Endothelial cell (in vitro differentiated cells): ENCODE results near the gene CYTH4. TPM values are rescaled to one million over a fixed set of nuclear protein-coding genes. Genes with fewer than 3 reads are reported as not detected.

Source experiments
- DNase-seq: peaks from one replicate; pipeline ENCODE4 v3.0.0; 2021; ENCODE audit warnings: low spot score
- H3K27ac Mint-ChIP-seq: one replicate; pipeline ENCODE4 v1.8.0; 2021; ENCODE audit warnings: mixed read lengths, inconsistent platforms; ENCODE audit not compliant: unreplicated experiment
- H3K27me3 Mint-ChIP-seq: one replicate; pipeline ENCODE4 v1.8.0; 2021; ENCODE audit warnings: mild to moderate bottlenecking, moderate library complexity, mixed read lengths, inconsistent platforms; ENCODE audit not compliant: unreplicated experiment
- H3K36me3 Mint-ChIP-seq: one replicate; pipeline ENCODE4 v1.8.0; 2021; ENCODE audit warnings: mild to moderate bottlenecking, low read depth, mixed read lengths, inconsistent platforms; ENCODE audit not compliant: unreplicated experiment
- H3K4me1 Mint-ChIP-seq: one replicate; pipeline ENCODE4 v1.8.0; 2021; ENCODE audit warnings: mild to moderate bottlenecking, mixed read lengths, inconsistent platforms; ENCODE audit not compliant: unreplicated experiment
- H3K4me3 Mint-ChIP-seq: one replicate; pipeline ENCODE4 v1.8.0; 2021; ENCODE audit warnings: mild to moderate bottlenecking, mixed read lengths, inconsistent platforms; ENCODE audit not compliant: unreplicated experiment
- H3K9me3 Mint-ChIP-seq: one replicate; pipeline ENCODE4 v1.8.0; 2021; ENCODE audit warnings: mixed read lengths, inconsistent platforms; ENCODE audit not compliant: unreplicated experiment
- total RNA-seq: library from RNA; stranded (reverse); fragmentation: NEBNext Ultra II Directional; extraction: Animal tissue kit (Norgen Biotek cat#: 25700); gene quantifications from one replicate; pipeline ENCODE4 v1.2.1, GENCODE V29; 2021; ENCODE audit not compliant: unreplicated experiment
- TF ChIP-seq, protein P1 (sequence below): fragments of 200-600 bp; sonication (generic); IDR thresholded peaks from one replicate; pipeline ENCODE4 v1.5.0; 2021; ENCODE audit warnings: antibody characterized with exemption; ENCODE audit not compliant: unreplicated experiment

The CYTH4 gene
- total RNA-seq, 1 donor from 2014 or later, result 0.33 TPM

DNA sequence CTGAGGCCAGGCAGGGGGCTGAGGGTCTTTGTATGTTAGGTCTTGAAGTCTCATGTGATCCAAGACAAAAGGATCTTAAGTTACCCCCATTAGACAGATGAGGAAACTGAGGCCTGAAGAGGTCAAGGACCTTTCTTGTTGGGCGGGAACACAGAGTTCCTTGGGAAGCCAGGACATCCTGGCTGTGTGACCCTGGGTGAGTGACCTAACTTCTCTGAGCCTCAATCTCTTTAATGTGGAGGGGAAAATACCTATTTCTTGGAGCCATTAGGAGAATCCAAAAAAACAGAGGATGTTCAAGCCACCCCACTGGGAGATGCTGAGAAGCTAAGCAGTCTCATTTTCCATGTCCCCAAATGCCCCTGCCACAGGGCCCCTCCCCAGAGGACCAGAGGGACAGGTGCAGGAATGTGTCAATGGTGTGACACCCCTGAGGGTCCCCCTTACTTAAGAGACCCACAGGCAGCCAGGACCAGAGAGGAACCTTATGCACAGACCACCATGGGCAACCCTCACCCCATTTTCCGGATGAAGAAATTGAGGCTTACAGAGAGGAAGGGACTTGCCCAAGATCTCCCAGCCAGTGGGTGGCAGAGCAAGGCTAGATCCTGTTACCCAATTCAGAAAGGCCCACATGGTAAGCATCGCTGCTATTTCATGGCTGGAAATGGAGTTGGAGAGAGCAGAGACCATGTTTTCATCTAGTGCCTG is 46.3 kb upstream of the CYTH4 start:
- TF ChIP-seq, protein P1, sequence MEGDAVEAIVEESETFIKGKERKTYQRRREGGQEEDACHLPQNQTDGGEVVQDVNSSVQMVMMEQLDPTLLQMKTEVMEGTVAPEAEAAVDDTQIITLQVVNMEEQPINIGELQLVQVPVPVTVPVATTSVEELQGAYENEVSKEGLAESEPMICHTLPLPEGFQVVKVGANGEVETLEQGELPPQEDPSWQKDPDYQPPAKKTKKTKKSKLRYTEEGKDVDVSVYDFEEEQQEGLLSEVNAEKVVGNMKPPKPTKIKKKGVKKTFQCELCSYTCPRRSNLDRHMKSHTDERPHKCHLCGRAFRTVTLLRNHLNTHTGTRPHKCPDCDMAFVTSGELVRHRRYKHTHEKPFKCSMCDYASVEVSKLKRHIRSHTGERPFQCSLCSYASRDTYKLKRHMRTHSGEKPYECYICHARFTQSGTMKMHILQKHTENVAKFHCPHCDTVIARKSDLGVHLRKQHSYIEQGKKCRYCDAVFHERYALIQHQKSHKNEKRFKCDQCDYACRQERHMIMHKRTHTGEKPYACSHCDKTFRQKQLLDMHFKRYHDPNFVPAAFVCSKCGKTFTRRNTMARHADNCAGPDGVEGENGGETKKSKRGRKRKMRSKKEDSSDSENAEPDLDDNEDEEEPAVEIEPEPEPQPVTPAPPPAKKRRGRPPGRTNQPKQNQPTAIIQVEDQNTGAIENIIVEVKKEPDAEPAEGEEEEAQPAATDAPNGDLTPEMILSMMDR, result no peak
- no peak for DNase-seq
- H3K4me3 Mint-ChIP-seq, result no peak overlapping the region
- H3K9me3 Mint-ChIP-seq, result no peaks in the 10 kb centered on the region
- peaks cover 20% of the 10 kb centered on the region for H3K4me1 Mint-ChIP-seq
- peak overlapping the region; percentile 36 for H3K27ac Mint-ChIP-seq
- peaks cover 11% of the 10 kb centered on the region for H3K27me3 Mint-ChIP-seq
- H3K36me3 Mint-ChIP-seq, result no peaks in the 10 kb centered on the region

DNA sequence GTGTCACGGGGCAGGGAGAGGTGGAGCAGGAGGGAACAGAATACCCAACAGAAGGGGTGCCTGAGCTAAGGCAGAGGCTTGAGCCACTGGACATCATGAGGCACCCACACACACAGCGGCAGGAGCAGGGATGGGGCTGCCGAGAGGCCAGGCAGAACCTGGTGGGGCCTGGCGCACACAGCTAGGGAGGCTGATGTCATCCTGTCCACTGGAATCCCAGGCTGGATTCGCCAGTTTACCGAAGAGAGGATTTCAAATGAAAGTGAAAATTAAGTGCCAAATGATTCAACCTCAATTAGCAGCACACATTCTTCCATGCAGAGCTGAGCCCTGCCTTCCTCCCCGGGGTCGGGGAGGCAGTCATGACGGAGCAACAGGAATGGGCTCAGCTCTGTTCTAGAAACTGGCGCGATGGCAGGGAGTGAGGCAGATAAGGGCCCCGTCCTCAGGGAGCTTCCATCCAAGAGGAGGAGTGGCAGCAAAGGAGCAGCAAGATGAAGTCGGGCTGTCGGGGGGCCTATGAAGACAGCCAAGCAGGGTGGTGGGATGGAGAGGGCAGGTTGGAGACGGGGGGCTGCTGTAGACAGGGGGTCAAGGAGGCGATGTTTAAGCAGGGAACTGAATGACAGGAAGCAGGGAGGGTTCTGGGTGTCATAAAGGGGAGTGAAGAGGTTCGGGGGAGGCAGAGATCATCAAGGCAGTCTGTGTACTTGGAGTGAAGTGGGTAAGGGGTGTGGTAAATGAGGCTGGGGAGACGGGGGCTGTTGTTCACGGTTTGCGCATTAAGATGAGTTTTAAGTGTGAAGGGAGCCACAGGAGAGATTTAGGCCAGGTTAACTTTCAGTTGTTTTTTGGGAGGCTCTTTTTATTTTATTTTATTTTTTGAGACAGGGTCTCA is 44.7 kb upstream of the CYTH4 start:
- Mint-ChIP-seq H3K4me3 (no peak overlapping the region), H3K9me3 (no peaks in the 10 kb centered on the region), H3K4me1 (peaks cover 25% of the 10 kb centered on the region), H3K27ac (no peak overlapping the region), H3K36me3 (no peaks in the 10 kb centered on the region), H3K27me3 (peaks cover 13% of the 10 kb centered on the region)
- no peak for DNase-seq
- TF ChIP-seq, protein P1, result no peak

DNA sequence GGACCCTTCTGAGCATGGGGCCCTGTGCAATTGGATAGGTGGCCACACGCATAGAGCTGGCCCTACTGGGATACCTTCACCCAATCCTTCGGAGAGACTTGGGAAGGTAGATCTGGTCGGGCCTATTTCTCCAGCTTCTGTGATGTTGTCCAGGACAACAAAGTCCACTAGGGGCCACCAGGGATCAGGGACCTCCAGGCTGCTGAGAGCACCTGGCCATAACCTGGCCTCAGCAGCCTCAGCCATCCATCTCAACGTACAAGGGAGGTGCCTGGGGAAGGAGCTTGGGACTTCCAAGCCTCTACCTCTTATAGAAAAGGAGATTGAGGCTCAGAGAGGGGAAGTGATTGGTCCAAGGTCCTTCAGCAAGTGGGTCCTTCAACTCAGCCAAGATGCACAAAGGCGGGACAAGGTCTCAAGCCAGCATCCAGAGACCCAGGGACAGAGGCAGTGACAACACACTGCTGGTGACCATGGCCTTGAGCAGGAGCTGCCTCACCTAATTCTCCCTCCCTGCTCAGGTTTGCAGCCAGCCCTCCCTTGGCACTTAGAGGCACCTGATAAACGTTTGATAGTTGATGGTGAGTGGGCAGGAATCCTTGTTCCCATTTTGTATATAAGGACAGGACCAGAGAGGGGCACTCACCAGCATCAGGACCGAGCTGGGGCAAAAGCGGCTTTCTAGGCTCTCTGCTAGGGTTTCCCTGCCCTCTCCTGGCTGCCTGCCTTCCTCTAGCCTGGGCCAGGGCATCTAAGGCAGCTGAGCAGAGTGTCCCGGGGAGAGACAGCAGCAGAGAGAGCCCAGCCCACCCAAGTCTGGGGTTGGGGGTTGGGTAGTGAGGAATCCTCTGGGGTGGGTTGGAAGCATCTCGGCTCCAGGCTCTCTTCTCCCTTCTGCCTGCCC is 42.7 kb upstream of the CYTH4 start:
- Mint-ChIP-seq H3K27me3 (peaks cover 11% of the 10 kb centered on the region), H3K27ac (no peak overlapping the region)

DNA sequence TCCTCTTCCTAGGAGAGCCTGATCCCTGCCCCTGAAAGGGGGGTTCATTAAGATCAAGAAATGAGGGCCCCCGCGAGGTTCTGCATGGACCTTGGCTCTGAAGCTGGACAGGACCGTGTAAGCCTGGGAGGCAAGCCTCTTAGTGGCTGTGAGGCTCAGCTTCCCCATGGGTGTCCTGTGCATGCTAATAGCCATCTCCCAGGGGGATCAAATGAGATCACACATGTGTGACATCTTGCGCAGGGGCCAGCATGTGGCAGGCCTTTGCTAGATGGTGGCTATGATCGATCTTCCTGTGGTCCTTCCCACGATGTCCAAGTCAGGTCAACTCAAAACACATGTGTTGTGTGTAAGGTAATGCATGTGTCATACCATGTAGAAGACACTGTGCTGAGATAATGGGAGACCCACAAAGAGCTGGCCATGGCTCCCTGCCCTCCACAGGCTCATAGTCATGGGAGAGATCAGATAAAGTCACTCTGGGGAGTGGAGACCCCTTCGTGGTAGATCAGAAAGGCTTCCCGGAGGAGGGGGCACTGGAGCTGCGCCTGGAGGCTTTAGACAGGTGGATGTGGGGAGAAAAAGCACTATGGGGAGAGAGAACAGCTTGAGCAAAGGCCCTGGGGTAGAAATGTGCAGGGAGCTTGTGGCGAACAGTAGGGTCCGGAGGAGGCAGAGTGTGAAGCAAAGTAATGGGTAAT is 41.9 kb upstream of the CYTH4 start:
- H3K36me3 Mint-ChIP-seq, result no peaks in the 10 kb centered on the region
- no peaks in the 10 kb centered on the region for H3K9me3 Mint-ChIP-seq
- H3K27ac Mint-ChIP-seq, result no peak overlapping the region
- H3K4me3 Mint-ChIP-seq, result no peak overlapping the region
- H3K4me1 Mint-ChIP-seq, result peaks cover 28% of the 10 kb centered on the region
- H3K27me3 Mint-ChIP-seq, result peaks cover 8% of the 10 kb centered on the region
- TF ChIP-seq, protein P1, result no peak
- no peak for DNase-seq

More for the DNA sequence above, 42.7 kb upstream of the CYTH4 start:
- Mint-ChIP-seq H3K9me3 (no peaks in the 10 kb centered on the region), H3K4me3 (no peak overlapping the region), H3K36me3 (no peaks in the 10 kb centered on the region), H3K4me1 (peaks cover 29% of the 10 kb centered on the region)
- DNase-seq, result no peak
- TF ChIP-seq, protein P1, result no peak
